C1 segment of cervical spinal cord (tissue), 14 donors: ENCODE results near the gene THRB.
"Not testable (repeated sequence)": the region's sequence is repeated elsewhere in the genome, so short reads cannot be mapped to it uniquely, and the experiment has no call there.

Experiments
- DNase-seq, 14 donors: peaks; one replicate each; lab custom pipeline; 2025; lab: John Stamatoyannopoulos, UW

The THRB gene

GRCh38 chr3:24111711-24112110 is 382.9 kb downstream of the THRB start:
- no peak for DNase-seq

GRCh38 chr3:24110051-24110450 is 384.6 kb downstream of the THRB start:
- no peak for DNase-seq

- DNase-seq: no peak
Measured at GRCh38 chr3:24101676-24102168, 392.9 kb downstream of the THRB start.

GRCh38 chr3:24100696-24101402 is 393.8 kb downstream of the THRB start:
- no peak for DNase-seq

GRCh38 chr3:24096695-24097290 is 397.9 kb downstream of the THRB start:
- DNase-seq: no peak

GRCh38 chr3:24096271-24096670 is 398.4 kb downstream of the THRB start:
- DNase-seq: no peak

GRCh38 chr3:24094818-24095217 is 399.8 kb downstream of the THRB start:
- DNase-seq: not testable (repeated sequence)

GRCh38 chr3:24088782-24089181 is 405.9 kb downstream of the THRB start:
- no peak for DNase-seq

GRCh38 chr3:24087469-24087868 is 407.2 kb downstream of the THRB start:
- DNase-seq: no peak

- DNase-seq: no peak
Measured at GRCh38 chr3:24086617-24087404, 407.8 kb downstream of the THRB start.

GRCh38 chr3:24086206-24086605 is 408.4 kb downstream of the THRB start:
- DNase-seq: no peak

GRCh38 chr3:24072193-24072592 is 422.5 kb downstream of the THRB start:
- DNase-seq: no peak

- DNase-seq: no peak
Measured at GRCh38 chr3:24069045-24069444, 425.6 kb downstream of the THRB start.

GRCh38 chr3:24067483-24067882 is 427.2 kb downstream of the THRB start:
- no peak for DNase-seq
